Ecto neural progenitor cell (in vitro differentiated cells): ENCODE data around the gene KCNN3.

Experiments
- DNase-seq: peaks from one replicate; pipeline ENCODE4 v3.0.0-alpha.2; 2018; ENCODE audit warnings: low spot score

Gene KCNN3

DNA sequence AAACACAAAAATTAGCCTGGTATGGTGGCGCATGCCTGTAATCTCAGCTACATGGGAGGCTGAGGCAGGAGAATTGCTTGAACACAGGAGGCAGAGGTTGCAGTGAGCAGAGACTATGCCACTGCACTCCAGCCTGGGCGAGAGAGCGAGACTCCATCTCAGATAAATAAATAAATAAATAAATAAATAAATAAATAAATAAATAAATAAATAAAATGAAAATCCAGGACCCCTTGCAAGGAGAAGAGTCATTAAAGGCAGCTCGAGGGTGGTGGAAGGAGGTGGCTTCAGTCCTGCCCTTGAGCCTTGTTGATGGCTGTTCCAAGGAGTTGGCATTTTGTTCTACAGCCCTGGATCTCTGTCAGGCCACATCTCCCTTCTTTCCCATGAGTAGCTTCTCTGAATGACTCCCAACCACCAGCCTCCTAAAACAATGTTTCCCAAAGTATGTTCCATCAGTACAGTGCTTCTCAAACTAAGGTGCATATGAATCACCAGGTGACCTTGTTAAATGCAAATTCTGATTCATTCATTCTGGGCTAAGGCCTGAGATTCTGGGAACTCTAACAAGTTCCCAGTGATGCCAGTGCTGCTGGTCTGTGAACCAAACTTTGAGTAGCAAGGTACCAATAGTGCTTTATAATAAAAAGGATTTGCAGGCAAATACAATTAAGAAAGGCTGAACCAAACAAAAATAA lies 99.0 kb downstream of the KCNN3 start:
- no peak for DNase-seq

GRCh38 chr1:154769193-154769895 lies 100.7 kb downstream of the KCNN3 start:
- DNase-seq = no peak

- no peak for DNase-seq
Measured at GRCh38 chr1:154768456-154769125, 101.5 kb downstream of the KCNN3 start.

DNA sequence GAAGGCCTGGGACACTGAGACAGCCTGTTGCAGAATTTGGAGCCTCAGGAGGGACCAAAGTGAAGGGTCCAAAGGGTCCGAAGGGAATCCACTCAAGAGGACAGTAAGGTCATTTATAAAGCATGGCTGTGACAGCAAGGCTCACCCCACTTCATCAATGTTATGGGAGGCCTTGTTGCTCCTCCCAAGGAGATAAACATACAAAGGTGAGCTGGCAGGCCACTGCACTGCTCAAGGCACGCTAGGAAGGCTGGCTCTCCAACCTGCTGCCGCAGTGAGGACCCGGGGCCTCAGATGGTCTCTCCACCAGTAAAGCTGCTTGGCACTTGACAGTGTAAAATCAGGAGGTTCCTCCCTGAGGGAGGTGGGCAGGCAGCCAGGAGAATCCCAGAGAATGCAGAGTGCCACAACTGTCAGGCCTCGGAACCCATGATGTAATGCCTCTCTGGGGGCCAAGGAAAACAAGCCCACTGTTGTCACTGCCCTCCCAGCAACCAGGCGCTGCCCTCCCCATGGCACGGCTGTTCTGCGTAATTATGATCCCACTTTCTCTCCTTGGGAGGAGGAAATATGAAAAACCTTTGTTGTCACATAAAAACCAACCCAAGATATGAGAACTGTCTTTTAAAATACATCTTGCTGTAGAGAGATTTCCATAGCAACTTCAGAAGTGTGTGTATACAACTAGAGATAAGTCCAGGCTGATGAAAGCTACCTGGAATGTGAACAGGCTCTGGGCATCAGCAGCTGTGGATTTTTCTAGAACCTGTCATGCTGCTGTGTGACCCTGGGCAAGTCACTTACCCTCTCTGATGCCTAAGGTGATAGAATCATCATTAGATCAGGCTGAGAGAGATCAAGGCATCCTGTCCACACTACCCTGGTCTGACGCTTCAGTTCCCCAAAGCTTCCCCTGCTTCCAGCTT lies 102.5 kb downstream of the KCNN3 start:
- no peak for DNase-seq

- DNase-seq = no peak
Measured at GRCh38 chr1:154765970-154766369, 104.1 kb downstream of the KCNN3 start.

DNA sequence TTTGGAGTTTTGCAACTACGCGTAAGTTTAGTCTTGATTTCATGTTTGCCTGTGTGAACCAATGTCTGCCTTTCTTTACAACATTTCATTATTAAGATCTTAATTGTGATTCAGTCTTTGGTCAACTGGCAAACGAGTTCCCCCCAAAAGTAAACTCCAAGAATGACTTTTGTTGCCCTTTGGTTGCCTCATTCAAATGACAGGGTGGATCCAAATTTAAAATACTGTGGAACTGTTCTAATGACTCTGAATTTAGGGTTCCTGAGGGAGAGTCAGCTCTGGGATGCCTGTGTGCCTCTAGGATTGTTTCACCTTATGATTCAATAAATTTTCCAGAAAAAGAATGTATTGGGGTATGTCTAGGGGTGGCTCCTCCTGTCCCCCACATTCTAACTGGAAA lies 105.3 kb downstream of the KCNN3 start:
- no peak for DNase-seq

DNA sequence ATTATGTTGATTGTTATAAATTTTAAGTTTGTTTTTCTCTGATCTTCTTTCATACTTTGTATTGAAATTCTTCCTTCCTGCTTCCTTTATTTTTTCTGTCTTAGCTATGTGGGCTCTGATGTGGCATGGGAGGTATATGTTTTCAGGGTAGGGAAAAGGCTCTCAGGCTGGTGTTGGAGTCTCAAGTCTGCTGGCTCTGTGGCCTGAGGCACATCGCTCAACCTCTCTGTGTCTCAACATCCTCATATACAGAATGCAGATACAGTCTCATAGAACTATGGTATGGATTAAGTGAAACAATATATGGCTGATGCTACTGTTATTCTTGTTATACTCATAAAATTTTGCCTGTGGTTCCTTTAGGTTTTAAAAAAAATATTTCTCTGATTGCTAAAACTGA lies 105.9 kb downstream of the KCNN3 start:
- no peak for DNase-seq

GRCh38 chr1:154760469-154760933 lies 109.6 kb downstream of the KCNN3 start:
- DNase-seq = peak; percentile 85

DNA sequence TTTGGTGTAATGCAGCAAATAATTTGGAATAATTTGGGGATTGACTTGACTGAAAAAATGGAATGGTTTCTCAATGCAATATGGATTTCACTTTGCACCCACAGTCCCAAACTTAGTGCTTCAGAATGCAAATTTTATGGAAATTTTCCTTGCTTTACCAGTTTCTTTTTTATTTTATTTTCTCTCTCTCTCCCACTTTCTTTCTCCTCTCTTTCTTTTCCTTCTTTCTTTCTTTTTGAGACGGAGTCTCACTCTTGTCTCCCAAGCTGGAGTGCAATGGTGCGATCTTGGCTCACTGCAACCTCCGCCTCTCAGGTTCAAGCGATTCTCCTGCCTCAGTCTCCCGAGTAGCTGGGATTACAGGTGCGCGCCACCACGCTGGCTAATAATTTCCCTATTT lies 110.3 kb downstream of the KCNN3 start:
- no peak for DNase-seq

- DNase-seq = no peak
Measured at GRCh38 chr1:154759196-154759595, 110.9 kb downstream of the KCNN3 start.

GRCh38 chr1:154758346-154758745 lies 111.7 kb downstream of the KCNN3 start:
- DNase-seq = no peak

GRCh38 chr1:154756793-154757548 lies 113.1 kb downstream of the KCNN3 start:
- no peak for DNase-seq

DNA sequence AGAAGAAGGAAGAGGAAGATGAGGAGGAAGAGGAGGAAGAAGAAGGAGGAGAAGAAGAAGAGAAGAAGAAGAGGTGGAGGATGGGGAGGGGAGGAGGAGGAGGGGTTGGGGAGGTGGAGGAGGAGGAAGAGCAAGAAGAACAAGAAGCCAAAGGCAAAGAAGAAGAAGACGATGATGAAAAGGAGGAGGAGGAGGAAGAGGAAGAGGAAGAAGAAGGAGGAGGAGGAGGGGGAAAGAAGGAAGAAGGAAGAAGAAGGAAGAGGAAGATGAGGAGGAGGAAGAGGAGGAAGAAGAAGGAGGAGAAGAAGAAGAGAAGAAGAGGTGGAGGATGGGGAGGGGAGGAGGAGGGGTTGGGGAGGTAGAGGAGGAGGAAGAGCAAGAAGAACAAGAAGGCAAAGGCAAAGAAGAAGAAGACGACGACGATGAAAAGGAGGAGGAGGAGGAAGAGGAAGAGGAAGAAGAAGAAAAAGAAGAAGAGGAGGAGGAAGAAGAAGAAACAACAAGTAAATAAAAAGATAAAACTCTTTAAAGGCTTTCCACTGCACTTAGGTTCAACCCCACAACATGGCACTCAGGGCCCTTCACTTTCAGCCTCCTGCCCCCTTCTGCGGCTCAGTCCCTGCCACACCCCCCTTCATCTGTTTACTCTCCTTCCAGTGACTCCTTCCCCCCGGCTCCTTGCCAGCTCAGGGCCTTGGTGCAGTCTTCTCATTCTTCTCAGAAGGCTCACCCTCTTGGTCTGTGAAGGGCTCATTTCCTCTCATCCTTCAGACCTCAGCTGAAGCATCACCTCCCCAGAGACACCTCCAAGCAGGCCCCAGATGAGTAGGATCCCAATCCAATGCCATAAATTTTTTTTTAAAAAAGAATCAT lies 114.0 kb downstream of the KCNN3 start:
- no peak for DNase-seq

GRCh38 chr1:154753426-154753825 lies 116.7 kb downstream of the KCNN3 start:
- no peak for DNase-seq

GRCh38 chr1:154752273-154753030 lies 117.6 kb downstream of the KCNN3 start:
- DNase-seq = no peak

DNA sequence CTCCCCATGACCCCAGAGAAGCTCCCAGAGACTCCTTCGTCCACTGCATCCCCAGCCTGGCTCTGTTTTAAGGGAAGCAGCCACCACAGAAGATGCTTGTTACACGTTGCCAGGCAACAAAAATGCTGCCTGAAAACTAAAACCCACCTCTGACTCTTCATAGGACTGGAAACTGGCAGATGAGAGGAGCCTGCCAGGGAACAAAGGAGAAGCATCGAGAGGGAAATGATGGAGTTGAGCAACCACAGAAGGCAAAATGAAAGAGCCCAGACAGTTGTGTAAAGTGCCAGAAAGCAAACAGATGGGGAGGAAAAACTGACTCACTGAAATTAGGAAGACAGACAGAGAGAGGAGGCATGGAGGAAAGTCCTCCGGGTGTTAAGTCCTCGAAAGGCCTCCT lies 118.4 kb downstream of the KCNN3 start:
- DNase-seq = no peak

- DNase-seq = no peak
Measured at GRCh38 chr1:154750681-154751665, 119.1 kb downstream of the KCNN3 start.

DNA sequence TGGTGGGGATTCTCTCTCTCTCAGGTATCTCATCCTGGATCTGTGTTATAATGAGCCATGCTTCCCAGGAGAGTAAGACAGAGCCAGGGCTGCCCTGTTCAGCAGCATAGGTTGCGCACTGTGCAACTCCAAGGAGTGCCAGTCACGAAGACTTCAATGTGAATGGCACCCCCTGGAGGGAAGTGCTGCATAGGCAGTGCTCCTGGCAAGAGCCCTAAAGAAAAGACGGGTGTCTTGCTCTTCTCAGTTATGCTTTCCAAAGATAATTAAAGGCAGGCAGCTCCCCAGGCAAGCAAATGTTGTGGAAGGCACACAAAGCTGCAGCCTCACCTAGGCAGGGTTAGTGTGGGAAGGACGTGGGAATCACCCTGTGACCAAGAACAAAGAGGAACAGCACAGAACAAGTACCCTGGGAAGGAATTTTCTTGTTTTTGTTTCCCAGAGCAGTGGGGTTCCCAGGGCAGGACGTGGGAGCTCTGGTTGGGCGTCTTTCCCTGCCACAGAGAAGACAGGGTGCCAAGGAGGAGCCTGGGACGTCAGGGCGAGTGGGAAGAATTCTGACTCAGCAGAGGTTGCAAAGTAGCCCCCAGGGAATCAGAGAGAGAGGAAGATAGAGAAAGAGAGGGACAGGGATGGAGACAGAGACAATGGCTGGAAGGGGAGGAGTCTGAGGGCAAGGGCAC lies 120.9 kb downstream of the KCNN3 start:
- DNase-seq = no peak
